GM21447 (cell line): ENCODE results near the gene AKR1C2.
"Not testable (repeated sequence)": the region's sequence is repeated elsewhere in the genome, so short reads cannot be mapped to it uniquely, and the experiment has no call there.

Experiments
- ATAC-seq: cut with Tn5 transposase; IDR thresholded peaks from one replicate; pipeline ENCODE4 v1.9.1; 2021; ENCODE audit not compliant: unreplicated experiment

AKR1C2 gene

DNA sequence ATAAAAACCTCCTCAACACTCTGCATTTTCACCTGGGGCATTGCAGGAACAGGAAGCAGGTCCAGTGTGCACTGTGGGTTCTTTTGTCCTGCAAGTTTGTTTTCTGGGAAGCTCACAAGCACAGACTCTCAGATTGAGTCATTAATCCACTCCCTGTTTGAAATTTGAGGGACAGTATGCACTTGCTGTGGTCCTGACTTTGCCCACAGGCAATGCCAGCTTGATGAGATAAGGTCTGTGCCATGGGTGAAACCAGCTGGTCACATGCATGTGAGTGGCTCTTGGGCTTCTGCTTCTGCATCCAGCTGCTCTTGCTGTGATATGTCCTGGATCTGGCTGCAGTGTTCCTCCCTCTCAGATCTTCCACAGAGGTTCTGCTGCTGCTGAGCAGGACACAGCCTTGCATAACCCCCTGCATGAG lies 21.8 kb upstream of the AKR1C2 start:
- ATAC-seq, result not testable (repeated sequence)

- no peak for ATAC-seq
Observed at GRCh38 chr10:5023177-5023805, 19.6 kb upstream of the AKR1C2 start.

GRCh38 chr10:5021624-5022290 lies 18.1 kb upstream of the AKR1C2 start:
- ATAC-seq, result not testable (repeated sequence)

- not testable (repeated sequence) for ATAC-seq
Observed at GRCh38 chr10:5019770-5020612, 16.3 kb upstream of the AKR1C2 start.

DNA sequence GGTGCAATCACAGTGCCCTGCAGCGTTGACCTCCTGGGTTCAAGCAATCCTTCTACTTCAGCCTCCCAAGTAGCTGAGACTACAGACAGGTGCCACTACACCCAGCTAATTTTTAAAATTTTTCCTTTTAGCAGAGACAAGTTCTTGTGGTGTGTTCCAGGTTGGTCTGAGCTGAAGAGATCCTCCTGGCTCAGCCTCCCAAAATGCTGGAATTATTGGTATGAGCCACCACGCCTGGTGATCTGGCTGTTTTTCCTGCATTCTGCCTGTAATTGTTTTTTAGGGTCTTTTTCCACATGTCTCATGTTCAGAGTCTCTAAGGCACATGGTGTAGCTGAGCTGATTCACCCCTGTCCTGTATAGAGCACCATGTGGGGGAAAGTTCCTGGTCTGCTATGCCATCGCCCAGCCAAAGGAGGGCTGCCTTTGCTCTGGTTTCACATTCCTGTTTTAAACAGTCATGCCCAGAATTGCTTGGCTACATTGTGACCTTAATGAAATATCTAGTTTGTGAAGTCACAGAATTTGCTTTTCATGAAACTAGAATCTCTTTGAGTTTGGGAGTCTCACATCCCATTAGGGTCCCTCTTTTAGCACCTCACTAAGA lies 15.1 kb upstream of the AKR1C2 start:
- ATAC-seq, result not testable (repeated sequence)

DNA sequence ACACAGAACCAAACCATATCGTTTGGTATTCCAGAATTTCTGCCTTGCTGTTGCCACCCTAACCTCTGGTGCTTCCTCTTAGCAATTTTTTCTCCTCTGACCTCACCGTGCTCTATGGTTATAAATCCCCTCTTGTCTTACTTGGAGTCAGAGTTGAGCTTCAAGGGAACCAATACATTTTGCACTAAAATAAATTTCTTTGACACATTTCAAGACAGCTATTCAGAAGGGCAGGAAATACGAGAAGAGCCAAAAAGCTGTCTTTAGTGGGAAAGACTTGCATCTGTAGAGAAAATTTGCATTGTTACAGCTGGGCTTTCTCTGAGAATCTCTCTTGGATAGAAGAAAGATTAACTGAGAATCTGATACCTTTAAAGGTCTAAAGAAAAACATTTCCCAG lies 14.5 kb upstream of the AKR1C2 start:
- no peak for ATAC-seq

GRCh38 chr10:5014936-5015335 lies 11.3 kb upstream of the AKR1C2 start:
- no peak for ATAC-seq

- ATAC-seq, result not testable (repeated sequence)
Observed at GRCh38 chr10:5014200-5014910, 10.7 kb upstream of the AKR1C2 start.

DNA sequence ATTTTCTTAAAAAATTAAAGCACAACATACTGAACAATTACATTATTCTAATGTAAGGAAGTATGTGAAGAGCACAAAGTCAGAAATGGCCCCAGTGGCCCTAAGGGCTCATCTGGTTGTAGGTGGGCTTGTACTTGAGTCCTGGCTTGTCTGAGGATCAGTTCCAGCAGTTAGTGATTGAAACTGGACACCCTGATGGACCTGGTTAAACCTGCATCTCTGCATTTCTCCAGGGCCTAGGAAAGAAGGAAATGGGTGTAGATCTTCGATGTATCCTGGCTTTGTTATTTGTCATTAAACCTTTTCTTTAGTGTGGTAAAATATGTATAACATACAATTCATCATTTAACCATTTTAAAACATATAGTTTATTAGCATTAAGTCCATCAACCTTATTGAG lies 9.7 kb upstream of the AKR1C2 start:
- ATAC-seq, result no peak

DNA sequence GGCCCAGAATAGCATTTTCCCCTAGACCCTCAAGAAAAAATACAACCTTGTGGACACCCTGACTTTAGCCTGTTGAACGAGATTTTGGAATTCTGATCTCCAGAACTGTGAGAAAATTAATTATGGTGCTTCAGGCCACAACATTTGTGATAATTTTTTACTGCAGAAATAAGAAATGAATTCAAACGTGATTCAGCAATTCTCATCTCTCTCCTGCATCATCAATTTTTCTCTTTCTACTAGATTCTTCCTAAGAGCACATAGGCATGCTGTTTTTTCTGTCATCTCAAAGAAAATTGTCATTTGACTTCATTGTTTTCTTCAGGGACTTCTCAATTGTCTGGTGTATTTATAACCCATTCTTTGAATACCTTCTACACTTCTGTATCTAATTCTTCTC lies 8.9 kb upstream of the AKR1C2 start:
- no peak for ATAC-seq

- not testable (repeated sequence) for ATAC-seq
Observed at GRCh38 chr10:5011392-5011791, 7.7 kb upstream of the AKR1C2 start.

GRCh38 chr10:5010043-5010442 lies 6.4 kb upstream of the AKR1C2 start:
- ATAC-seq, result not testable (repeated sequence)

GRCh38 chr10:5008857-5009548 lies 5.3 kb upstream of the AKR1C2 start:
- not testable (repeated sequence) for ATAC-seq

DNA sequence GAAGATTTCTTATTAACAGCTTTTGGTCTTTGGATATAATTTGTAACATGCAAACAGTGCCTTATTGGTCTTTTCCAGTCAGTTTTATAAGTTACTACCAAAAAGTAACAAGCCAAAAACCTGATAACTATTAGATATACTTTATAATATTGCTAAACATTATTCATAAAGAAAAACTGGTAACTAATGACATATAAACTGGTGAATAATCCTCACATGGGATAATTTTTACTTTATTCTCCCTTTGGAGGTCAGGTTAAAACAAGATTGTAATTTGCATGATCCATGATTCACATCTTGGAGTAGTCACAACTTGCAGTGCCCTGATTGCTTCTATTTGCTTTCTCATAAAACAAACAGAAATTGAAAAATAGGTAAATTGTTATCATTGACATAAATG lies 844 bp upstream of the AKR1C2 start:
- ATAC-seq, result not testable (repeated sequence)

GRCh38 chr10:5004030-5004385 lies 351 bp upstream of the AKR1C2 start:
- ATAC-seq, result not testable (repeated sequence)

GRCh38 chr10:5002013-5002727 lies 1.5 kb downstream of the AKR1C2 start:
- no peak for ATAC-seq

DNA sequence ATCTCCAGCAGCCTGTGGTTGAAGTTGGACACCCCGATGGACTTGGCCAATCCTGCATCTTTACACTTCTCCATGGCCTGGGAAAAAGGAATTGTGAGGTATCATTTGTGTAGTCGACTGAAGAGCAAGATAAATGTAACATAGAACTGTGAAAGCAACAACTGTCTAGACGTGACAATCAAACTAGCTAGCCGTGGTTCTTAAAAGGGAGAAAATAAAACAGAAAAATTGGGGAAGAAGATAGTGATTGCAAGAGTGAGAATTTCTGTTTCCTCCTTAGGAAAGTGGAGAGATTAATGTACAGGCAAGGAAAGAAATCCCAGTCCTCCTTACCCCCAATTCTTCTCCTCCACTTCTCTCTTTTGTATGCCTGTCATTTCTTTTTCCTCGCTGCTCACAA lies 5.0 kb downstream of the AKR1C2 start:
- no peak for ATAC-seq

GRCh38 chr10:4994260-4994659 lies 9.4 kb downstream of the AKR1C2 start:
- ATAC-seq, result not testable (repeated sequence)

GRCh38 chr10:4992564-4992963 lies 11.1 kb downstream of the AKR1C2 start:
- ATAC-seq, result not testable (repeated sequence)

DNA sequence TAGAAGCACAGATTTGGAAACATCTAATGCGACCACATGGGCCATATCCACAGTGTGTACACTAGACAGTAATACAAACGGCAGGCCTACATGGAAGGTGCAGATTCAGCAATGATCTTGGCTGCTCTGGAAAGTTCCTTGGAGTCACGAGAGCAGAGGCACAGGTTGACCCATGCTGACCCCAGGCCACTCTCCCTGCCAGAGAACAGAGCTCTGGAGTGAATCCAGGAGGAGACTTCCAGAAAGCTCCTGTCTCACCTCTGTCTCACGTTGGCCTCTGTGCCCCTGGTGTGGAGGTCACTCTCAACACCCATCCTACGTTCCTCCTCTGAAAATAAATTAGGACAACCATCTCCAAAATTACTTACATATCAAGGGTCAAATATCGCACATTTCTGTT lies 12.2 kb downstream of the AKR1C2 start:
- ATAC-seq, result not testable (repeated sequence)
